ENCODE data around the gene CAPN1.

GRCh38 chr11:65236194-65237059 is 54.7 kb downstream of the CAPN1 start:
- TF ChIP-seq, protein P1, sequence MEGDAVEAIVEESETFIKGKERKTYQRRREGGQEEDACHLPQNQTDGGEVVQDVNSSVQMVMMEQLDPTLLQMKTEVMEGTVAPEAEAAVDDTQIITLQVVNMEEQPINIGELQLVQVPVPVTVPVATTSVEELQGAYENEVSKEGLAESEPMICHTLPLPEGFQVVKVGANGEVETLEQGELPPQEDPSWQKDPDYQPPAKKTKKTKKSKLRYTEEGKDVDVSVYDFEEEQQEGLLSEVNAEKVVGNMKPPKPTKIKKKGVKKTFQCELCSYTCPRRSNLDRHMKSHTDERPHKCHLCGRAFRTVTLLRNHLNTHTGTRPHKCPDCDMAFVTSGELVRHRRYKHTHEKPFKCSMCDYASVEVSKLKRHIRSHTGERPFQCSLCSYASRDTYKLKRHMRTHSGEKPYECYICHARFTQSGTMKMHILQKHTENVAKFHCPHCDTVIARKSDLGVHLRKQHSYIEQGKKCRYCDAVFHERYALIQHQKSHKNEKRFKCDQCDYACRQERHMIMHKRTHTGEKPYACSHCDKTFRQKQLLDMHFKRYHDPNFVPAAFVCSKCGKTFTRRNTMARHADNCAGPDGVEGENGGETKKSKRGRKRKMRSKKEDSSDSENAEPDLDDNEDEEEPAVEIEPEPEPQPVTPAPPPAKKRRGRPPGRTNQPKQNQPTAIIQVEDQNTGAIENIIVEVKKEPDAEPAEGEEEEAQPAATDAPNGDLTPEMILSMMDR (IDR thresholded peaks at IDR 0.05; ENCODE audit: insufficient read depth, low read depth, low read length) = no peak
- TF ChIP-seq EZH2 (IDR thresholded peaks at IDR 0.05; ENCODE audit: insufficient read depth, low read length) = no peak
